ENCODE measurements around the gene H2BK1.

The H2BK1 gene

DNA sequence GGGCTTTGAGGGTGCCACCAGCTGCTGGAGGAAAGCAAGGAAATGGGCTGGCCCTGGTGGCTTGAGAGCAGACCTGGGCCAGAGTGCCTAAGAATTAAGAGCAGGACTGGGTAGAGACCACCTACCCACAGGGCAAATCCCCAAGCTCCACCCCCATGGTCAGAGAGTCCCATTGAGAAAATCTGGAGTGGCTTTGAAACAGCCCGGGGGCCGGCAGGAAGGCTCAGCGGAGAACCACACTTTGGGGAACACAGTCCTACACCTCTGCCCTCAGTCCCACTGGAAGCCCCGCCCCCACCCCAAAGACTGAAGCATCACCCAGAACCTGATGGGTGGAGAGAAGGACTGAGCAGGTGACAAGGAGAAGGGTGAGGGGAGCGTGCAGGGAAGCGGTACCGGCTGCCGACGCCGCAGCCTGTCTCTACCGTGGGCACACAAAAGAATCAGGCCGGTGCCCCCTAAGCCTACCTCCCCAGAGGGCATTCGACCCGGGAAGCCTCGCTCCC lies 34.6 kb upstream of the H2BK1 start:
- DNase-seq = no peak

DNA sequence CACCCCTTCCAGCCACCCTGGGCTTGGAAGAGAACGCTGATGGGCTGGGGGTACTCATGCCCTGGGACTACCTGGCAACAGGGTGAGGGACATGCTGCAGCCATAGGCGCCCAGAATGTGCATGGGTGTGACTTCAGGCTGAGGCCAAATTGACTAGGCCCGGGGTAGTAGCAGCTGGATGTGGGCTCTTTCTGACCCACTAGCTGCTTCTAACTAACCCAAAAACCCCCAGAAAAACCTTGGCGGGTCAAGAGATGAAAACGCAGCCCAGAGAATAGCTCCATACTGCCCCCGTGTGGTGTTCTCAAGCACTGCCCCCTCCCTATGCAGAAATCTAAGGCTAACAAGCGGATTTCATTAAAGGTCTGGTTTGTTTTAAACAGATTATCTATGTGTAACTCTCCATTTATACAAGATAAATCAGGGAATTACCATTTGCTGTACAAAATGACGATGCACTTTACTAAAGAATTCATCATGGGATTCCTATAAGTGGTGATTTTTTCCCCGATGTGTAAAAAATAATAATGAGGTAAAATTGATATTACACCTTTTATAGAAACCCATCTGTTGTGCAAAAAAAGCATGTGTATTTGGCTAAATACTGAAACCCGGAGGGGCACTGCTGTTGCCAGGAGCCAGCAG lies 34.0 kb upstream of the H2BK1 start:
- DNase-seq = peak; percentile 77

DNA sequence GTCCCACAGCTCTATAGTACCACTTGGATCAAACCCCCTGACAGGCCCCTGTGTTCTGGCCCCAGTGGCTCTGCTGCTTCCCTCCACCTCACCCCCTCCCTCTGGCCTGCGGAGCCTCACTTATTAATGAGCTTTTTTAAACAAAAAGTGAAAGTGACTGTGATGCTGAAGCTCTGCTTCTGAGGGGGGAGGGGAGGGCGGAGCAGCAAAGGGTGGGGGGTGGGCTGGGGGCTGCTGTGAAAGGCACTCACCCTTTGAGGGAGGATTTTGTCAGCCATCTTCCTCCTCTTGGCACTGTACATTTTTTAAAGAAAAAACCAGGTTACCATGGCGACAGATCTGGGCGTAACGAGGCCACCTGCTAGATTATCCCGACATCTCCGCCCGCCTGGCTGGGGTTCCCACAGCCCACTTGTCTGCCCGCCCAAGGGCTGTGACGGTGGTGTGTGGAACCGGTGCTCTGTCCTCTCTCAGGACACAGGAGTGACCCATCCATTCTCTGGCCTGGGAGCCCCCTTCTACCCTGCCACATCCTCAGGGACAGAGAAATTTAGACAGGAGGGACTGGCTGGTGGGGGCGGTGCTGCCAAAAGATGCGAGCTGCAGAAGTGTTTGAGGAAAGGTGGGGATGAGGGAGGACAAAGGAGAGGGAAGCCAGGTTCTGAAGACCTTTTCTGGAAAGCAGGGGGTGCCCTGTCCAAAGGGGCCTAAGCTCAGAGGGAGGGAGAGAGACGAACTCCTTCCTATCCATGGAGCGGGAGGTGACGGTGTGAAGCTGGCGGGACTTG lies 33.3 kb upstream of the H2BK1 start:
- DNase-seq = no peak

DNA sequence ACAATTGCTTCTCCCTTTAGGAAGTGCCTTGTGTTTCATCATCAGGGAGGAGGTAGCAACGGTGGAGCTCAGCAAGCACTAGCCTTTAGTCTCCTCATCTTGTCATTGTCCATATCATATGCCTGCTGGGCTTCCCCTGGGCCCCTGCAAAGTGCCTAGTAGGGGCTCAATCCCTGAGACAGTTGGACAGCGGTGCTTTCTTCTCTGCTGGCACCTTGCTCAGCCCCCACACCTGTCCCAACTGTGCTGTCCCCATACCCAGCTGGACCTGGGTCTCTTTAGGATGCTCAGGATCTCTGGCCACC lies 32.7 kb upstream of the H2BK1 start:
- no peak for DNase-seq

DNA sequence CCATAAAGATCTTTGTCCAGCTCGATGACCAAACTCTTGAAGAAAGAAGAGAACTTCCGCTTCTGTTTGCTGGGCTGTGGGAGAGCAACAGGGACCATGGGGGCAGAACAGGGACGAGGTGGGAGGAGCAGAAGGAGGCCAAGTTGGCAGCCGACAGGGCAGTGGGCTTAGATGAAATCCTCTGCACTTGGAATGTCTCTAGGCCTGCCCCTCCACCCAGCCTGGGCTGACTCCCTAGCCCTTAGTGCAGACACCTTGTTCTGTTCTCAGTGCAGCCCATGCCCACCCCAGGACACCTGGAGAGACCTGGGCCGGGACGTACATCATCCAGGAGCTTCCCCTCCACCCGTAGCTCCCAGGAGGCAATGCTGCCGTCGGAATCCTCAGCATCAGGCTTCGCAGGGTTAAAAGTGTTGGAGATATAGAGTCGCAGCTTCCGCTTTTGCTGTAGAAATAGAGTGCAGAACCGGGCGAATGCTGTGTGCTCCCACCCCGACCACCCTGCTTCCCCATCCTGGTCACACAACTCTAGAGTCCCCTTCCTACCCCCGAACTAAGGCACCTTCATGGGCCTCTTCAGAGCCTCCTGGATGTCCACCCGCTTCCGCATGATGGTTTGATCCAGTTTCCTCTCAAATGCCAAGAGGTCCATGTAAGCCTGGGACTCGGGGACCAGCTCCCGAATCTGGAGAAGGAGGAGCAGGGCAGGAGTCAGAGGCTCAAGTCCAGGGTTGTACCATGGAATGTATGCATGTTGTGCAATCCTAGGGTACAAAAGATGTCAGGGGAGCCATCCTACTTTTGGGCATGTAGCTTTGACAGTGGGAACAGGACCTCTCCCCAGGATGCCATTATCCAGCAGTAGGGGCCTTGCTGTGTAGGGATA lies 32.1 kb upstream of the H2BK1 start:
- no peak for DNase-seq

DNA sequence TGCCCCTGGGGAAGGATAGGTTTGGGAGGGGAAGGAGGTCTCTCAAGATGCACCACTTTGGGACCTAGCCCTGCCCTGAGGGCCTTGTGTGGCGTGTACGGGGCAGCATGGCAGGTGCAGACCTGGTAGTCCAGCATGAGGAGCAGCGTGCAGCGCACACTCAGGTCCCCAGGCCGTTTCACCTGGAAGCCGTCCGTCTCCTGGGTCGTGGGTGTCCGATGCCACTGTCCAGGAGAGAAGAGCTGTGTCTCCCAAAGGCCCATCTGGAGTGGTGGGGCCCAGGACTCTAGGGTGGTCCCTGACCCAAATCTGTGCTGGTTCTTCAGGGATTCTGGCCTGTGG lies 31.4 kb upstream of the H2BK1 start:
- no peak for DNase-seq

DNA sequence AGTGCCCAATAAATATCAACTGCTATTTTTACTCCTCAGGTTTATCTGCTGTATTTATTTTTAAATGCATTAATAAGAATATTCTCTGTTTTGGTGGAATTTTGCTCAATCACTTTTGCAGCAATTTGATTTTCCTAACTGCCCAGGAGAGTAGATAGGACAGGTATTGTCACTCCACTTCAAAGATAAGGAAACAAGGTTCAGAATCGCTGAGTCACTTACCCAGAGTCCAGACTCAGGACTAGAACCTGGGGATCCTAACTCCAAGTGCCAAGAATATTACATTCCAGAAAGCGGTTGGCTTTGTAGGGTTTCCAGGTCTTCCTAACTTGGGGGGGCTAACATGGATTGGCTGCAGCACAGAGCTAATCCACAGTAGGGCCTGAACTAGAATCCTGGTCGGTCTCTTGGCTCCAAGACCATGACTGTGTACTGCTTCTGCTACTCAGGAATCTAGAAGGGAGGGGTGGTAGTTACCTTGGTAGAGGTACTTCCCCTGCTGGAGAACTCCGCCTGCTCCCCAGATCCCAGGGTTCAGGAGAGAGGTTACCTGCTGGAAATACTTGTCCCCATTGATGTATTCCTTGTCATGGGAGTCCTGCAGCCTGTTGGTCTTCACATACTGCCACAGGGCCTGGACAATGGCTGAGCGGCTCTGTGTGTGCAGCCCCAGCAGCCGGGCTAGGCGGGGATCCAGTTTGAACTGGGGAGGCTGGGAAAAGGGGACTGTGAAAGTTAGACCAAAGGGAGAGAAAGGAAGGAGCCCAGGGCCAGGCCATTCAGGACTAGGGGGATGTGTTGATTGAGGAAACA lies 30.9 kb upstream of the H2BK1 start:
- DNase-seq = no peak

DNA sequence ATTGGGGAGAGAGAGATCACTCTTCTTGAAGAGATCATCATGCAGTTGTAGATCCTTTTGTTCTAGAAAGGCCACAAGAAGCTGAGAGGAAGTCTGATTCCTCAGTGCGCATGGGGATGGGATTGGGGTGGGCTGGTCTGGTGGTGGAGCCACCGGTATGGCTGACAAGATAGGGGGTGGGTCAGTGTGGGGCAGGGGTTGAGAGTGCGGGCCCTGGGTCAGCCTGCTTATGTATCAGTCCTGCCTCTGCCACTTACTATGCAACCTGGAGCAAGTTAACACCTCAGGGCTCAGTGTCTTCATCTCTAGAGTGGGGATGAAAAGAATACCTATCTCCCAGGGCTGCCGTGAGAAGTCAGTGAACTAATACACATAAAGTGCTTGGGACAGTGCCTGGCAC lies 30.2 kb upstream of the H2BK1 start:
- no peak for DNase-seq

DNA sequence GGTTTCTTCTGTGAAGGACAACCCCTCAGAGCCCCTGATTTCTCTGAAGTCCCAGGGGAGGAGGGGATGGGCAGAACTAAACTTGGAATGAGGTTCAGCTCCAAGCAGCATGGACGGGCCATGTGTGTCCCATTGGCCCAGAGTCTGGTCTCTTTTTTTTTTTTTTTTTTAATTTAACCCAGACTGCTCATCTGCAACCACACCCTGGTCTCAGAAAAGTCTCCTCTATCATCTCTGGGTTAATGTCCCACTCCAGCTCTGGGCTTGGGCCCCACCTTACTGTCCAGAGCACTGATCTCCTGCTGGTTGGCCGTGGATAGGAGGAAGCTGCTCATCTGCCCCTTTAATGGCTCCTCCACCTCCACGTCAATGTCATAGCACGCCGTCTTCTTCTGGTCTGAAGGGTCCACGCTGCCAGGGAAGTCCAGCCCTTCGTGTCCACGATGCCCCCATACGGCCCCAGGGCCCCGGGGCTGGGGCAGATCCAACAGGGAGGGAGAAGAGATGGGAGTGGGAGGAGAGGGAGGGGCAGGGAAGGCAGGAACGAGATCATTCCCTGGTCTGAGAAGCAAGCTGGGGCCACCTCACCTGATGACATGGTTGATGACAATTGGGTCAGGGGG lies 29.7 kb upstream of the H2BK1 start:
- no peak for DNase-seq

DNA sequence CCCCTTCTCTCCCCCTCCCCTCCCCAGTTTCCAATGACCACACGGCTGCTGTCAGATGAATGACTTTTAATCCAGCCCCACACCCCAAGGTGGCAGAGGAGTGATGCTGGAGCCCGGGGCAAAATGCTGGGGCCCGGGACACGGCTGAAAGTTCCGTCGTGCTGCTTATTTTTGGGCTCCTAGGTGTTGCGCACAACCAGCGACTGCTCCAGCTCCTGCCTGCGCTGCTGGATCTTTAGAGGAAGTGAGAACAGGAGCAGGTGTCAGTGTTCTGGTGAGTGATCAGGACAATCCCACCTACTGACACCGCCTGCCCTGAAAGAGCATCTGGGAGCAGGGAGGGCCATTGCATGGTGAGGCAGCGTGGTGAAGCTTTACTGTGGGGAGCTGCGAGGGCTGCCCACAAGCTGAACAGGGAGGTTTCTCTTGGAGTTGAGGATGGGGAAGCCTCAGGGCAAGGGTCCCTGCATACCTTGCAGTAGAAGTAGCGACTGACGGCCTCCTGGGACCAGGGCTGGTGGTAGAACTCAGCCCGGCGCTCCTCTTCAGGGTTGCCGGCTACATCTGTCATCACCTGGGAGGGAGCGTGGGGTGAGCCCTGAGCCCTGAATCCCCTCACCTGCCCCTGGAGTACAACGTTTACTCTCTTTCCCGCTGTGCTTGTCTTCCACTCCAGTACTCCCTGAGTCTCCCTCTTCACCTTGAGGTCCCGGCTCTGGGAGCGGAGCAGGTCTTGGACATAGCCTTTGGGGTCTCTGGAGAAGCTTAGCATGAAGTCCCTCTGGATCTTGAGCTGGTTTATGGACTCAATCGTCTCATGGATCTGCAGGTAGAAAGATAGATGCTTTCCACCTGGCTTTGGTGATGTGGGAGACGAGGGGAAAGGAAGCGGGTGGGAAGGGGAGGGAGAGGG lies 28.9 kb upstream of the H2BK1 start:
- DNase-seq = no peak

DNA sequence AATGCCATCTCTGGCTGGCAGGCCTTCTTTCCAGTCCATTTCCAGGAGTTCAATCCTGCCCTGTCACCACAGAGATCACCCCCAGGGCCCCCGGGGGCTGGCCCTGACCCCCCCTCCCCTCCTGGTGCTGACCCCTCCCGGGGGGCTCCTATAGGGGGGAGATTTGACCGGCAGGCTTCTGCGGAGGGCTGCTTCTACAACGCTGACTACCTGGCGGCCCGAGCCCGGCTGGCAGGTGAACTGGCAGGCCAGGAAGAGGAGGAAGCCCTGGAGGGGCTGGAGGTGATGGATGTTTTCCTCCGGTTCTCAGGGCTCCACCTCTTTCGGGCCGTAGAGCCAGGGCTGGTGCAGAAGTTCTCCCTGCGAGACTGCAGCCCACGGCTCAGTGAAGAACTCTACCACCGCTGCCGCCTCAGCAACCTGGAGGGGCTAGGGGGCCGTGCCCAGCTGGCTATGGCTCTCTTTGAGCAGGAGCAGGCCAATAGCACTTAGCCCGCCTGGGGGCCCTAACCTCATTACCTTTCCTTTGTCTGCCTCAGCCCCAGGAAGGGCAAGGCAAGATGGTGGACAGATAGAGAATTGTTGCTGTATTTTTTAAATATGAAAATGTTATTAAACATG lies 28.0 kb upstream of the H2BK1 start:
- DNase-seq = no peak

DNA sequence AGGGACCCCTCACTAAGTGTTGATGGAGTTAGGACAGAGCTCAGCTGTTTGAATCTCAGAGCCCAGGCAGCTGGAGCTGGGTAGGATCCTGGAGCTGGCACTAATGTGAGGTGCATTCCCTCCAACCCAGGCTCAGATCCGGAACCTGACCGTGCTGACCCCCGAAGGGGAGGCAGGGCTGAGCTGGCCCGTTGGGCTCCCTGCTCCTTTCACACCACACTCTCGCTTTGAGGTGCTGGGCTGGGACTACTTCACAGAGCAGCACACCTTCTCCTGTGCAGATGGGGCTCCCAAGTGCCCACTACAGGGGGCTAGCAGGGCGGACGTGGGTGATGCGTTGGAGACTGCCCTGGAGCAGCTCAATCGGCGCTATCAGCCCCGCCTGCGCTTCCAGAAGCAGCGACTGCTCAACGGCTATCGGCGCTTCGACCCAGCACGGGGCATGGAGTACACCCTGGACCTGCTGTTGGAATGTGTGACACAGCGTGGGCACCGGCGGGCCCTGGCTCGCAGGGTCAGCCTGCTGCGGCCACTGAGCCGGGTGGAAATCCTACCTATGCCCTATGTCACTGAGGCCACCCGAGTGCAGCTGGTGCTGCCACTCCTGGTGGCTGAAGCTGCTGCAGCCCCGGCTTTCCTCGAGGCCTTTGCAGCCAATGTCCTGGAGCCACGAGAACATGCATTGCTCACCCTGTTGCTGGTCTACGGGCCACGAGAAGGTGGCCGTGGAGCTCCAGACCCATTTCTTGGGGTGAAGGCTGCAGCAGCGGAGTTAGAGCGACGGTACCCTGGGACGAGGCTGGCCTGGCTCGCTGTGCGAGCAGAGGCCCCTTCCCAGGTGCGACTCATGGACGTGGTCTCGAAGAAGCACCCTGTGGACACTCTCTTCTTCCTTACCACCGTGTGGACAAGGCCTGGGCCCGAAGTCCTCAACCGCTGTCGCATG lies 27.2 kb upstream of the H2BK1 start:
- DNase-seq = no peak

DNA sequence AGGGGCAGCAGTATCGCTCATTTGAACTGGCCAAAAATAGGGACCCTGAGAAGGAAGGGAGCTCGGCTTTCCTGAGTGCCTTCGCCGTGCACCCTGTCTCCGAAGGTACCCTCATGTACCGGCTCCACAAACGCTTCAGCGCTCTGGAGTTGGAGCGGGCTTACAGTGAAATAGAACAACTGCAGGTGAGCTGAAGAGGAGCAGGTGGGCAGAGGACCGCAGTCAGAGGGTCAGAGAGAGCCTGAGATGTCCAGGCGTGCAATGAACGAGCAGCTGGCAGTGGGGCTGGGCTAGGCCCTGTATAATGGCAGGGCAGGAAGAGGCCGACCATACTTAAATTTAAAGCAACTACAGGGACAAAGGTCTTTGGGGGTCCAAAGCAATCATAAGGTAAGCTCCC lies 26.1 kb upstream of the H2BK1 start:
- no peak for DNase-seq

DNA sequence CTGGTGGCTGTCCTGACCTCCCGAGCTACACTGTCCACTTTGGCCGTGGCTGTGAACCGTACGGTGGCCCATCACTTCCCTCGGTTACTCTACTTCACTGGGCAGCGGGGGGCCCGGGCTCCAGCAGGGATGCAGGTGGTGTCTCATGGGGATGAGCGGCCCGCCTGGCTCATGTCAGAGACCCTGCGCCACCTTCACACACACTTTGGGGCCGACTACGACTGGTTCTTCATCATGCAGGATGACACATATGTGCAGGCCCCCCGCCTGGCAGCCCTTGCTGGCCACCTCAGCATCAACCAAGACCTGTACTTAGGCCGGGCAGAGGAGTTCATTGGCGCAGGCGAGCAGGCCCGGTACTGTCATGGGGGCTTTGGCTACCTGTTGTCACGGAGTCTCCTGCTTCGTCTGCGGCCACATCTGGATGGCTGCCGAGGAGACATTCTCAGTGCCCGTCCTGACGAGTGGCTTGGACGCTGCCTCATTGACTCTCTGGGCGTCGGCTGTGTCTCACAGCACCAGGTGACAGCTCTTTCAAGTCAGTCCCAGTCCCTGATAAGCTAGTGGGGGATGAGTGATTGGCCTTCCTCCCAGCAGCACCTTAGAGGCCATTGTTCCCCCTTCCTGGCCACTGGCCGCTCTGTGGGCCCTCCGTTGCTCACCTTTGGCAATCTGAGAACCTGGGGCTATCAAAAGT lies 25.0 kb upstream of the H2BK1 start:
- no peak for DNase-seq

DNA sequence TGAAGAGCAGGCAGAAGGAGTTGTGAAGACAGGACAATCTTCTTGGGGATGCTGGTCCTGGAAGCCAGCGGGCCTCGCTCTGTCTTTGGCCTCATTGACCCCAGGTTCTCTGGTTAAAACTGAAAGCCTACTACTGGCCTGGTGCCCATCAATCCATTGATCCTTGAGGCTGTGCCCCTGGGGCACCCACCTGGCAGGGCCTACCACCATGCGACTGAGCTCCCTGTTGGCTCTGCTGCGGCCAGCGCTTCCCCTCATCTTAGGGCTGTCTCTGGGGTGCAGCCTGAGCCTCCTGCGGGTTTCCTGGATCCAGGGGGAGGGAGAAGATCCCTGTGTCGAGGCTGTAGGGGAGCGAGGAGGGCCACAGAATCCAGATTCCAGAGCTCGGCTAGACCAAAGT lies 23.5 kb upstream of the H2BK1 start:
- no peak for DNase-seq

DNA sequence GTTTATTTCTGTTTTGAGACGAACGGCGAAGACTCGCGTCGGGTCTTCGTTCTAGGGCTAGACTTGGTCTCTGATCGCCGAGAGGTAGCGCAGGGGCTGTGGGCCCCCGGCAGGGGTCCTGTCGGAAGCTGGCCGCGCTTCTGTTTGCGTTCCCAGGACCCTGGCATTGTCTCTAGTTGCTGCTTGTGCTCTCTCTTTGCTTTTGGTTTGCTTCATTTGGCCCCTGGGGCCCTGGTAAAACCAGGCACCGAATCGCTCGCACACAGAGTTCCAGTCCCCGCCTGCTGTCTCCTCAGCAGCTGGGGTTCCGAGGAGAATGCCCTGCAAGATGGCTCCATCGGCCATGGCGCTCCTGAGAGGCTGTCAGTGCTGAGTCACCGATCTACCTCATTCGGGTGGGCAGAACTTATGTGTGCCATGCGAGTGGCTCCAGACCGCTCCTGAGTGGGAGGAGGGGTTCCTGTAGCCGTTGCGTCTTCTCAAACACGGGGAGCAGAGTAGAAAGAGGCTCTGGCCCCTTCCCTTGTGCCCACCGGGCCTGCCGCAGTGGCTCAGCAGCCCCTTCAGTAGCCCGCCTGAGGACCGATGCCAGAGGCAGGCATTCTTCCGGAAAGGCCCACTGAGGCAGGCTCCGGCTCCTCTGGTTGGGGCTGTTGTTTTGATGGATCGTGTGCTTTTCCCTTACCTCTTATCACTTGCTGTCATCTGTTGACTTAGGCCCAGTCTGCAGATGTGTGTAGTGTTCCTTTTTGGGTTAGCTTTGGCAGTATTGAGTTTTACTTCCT lies 22.8 kb upstream of the H2BK1 start:
- DNase-seq = peak; percentile 75

DNA sequence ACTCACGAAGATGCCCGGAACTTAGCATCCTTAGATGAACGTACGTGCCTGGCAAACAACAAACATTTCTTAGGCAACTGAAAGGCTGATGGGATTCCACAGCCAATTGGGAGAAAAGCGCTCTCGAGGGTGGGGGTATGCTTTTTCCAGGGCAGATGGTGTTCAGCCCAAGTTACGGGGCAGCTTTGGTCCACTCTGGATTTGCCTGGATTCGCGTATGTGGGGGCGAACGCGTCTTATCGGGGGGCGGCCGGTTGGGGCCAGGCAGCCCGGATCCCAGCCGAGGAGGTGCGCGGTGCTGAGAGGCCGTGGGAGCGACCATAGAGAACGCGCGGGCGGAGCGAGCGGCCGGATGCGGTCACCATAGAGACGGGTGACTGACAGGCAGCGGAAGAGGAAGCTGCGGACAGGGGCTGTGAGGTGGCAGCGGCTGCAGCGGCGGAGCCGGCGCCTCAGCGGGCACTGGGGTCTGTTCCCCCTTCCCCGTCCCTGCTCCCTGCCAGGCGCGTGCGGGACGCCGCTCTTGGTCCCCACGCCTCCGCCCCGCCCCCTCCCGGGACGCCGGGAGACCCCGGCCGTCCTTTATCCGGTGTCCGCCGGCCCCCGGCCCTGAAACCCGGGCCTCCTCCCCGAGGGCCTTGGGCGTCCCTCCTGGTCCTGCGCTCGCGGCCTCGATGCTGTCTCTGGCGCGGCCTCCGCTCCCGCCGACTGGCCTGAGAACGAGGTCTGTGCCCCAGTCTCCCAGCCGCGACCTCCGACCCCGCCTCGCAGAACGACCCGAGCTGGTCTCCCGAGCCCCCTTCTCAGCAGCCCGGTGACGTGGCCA lies 22.0 kb upstream of the H2BK1 start, which contains the start of gene CHPF2:
Gene CHPF2, plus strand, starts transcription at position 393 of the 826 bp plus-strand sequence. CDS start 1,529 bp downstream, outside the sequence.
- DNase-seq = peak; percentile 92

Measured in suppressor macrophage treated with lipopolysaccharide for 4 hours (primary cell).